Fibroblast of lung (primary cell): Measurements from ENCODE around the gene DPH6.

ENCODE experiments used
- CTCF ChIP-seq, 2 donors: IDR thresholded peaks in 1 of 2; conservative IDR thresholded peaks in 1 of 2; 1 replicate in 1 of 2; 2 replicates in 1 of 2; pipeline ENCODE4 v1.5.1; 2011 to 2012; ENCODE audit warnings: low read length in 2 of 2, control low read depth in 1 of 2, inconsistent platforms in 1 of 2, low read depth in 1 of 2, mild to moderate bottlenecking in 1 of 2
- EZH2 ChIP-seq: IDR thresholded peaks from 2 replicates; pipeline ENCODE4 v1.5.1; 2012; ENCODE audit warnings: low read length, control low read depth, mild to moderate bottlenecking; ENCODE audit errors: missing control alignments

- no peak for TF ChIP-seq CTCF (conservative IDR thresholded peaks at IDR 0.05 in 1 of 2, IDR thresholded peaks at IDR 0.05 in 1 of 2; ENCODE audit: low read depth in 1 of 2, low read length in 2 of 2)
- no peak for TF ChIP-seq EZH2
These were observed 102.6 kb downstream of the DPH6 start for GRCh38 chr15:35443376-35443775.
